CD1c-positive myeloid dendritic cell (primary cell): Measurements from ENCODE around the gene ARX.

ENCODE experiments used
- DNase-seq: peaks from one replicate; pipeline ENCODE4 v3.0.0-alpha.2; 2016; ENCODE audit errors: extremely low spot score

The ARX gene

DNA sequence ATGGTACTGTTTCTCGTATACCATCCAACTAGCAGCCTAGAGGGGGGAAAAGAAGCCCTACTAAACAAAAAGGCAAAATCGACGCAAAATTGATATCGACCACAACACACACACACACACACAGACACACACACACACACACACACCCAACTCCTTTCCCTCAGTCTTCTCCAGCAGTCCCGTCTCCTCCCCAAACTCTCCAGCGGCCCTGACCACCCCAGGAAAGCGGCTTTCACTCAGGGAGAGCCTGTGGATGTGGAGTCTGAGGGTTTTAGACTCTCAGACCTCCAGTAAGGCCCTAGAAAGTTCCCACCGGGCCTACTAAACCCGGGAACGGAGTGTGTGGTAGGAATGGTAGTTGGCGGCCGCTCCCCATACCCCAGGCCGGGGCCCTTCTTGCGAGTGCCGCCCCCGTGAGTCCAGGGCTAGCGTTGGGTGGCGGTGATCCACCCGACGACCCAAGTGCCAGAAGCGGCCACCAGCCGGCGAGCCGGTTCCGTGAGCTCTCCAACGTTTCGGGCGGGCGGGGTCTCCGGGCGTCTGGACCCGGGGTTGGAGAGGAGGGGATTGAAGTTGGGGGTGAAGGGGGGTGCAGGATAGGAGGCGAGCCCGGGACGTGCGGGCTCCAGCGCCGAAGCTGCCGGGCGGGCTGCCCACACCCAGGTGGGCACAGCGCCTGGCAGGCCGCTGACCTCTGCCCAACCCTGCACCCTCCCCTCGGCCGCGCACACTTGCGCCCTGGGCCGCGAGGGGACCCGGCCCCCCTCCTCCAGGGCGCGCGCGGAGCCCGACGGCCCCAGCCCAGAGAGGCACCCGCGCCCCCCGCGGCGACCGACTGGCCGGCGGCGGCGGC is 13.7 kb downstream of the ARX start:
- no peak for DNase-seq

DNA sequence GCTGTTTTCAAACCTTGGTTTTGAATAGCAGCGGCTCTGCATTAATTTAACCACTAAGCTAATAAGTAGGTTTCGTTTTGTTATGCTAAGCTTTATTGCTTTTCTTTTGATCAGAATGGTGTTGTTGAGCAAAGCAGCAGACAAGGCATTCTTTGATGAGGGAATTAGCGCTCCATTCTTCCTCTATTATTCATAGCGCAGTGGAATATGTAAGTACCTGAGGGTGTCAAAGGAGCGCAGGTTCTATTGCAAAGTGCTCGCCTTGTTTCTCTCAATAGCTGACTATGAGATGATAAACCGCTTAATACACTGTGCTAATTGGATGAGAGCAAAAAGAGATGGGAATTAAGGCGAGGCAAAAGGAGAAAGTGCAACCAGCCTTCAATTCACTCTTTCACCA is 16.3 kb downstream of the ARX start:
- no peak for DNase-seq

DNA sequence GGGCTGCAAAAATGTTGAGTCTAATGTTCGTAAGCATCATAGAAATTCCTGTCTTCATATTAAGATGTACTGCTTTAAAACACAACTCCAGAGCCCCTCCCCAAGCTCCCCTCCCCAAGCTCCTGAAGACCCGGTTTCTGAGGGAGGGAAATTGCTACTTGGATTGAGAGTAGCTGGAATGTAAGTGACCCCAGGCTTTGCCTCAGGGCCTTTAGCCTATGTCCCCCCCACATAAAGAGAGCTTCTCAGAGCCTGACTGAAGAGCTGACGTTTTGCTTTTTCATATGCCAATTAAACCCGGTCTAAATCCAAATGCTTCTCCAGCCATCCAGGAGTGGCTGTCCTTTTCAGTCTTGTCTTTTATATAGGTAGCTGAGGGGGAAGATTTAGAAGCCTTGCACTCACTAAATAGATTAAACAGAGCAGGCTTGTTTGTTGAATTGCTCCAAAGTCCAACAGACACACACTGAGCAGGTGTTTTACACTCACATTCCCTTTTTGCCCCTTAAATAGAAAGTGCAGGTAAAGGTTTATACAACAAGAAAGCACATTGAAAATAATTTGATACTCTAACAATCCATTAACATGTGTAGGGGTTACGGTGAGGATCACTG is 19.6 kb downstream of the ARX start:
- no peak for DNase-seq

DNA sequence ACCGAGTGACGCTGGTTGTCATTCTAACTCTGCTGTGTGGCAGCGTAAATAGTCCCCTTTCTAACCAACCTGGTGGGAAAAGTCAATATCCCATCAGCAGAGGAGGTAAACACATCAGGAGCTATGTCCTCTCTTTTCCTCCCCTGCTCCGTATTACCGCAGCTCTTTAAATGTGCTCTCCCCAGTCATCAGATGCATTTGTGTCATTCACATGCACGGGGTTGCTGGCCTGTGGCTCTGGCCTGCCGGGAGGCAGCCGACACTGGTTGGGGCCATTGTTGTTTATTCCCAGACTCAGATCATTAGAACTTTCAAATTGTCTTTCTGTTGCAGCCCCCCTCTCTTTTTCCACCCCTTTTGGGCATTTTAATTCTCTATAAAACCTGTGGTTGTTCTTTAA is 21.9 kb downstream of the ARX start:
- no peak for DNase-seq

DNA sequence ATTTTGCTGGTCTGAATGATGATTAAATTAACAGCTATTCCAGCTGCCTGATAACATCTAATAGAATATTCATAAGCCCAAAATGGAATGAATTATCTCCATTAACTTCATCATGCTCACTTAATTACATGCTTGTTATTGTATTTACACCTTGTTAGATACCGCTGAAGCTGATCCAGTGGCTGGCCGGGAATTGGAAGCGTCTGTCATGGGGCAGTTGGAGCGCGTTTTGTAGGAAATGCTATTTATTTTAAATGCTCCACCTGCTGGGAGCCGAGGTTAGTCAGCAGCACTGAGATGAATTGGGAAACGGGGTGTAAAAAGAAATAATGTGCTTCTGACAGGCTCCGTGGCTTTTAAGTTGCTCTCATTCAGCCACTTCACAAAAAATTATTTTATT is 25.2 kb downstream of the ARX start:
- no peak for DNase-seq

DNA sequence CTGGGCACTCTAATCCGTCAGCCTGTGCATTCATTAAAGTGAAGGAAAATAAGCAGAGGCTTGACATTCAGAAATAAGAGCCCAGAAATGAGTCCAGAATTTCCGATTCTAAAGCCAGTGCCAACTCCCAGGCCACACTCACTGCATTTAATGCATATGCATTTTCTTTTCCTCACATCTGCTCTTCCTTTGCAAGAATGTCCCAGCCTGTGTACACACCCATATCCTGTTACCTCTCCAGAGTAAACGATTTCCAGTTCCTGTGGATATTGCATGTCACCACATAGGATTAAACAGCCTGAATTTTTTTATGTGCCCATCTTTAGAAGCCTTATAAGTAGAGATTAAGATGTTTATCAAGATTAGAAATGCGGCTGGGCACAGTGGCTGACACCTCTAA is 27.5 kb downstream of the ARX start:
- no peak for DNase-seq

DNA sequence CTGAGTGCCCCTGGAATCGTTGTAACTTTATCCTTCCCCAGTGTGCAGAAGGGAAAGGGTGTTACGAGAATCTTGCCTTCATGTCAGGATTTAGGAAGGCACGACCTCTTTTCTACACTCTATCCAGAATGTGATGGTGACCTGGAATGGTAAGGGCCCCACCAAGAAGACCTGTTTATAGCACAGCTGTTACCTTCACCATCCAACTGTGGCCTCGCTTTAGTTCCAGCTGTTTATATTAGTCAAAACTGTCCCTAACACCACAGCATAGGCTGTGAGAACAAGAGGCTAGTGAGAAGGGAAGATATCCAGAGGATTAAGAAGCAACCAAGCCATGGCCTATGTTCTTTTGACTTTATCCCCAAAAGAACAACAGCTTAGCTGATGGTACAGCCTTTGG is 28.0 kb downstream of the ARX start:
- no peak for DNase-seq

DNA sequence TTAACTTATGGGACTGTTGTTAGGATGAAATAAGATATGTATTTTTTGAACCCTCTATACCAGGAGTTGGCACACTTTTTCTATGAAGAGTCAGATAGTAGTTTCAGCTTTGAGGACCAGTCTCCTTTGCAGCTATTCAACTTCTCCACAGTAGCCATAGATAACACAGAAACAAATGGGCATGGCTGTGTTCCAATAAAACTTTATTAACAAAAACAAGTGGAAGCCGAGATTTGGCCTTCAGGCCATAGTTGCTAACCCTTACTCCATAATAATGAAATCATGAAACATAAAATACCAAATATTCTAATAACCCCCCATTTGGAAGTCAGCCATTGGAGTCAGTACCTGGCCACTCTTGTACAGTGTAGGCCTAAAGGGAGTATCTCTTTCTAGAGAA is 30.6 kb downstream of the ARX start:
- no peak for DNase-seq

DNA sequence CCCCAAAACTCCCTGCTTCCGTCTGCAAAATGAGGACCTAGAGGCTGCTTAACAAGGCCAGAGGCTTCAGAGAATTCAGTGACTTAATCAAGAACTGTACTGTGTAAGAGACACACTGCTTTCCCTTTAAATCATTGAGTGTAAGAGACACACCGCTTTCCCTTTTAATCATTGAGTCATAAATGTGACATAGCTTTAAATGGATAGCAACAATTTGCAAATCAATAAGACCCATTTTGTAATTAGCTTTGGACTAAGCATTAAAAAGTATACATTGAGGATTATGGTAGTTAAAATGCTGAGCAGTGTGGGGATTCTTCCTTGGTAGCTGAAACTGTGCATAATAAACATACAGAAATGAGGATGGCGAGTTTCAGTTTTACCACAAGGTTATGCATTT is 31.8 kb downstream of the ARX start:
- DNase-seq = no peak

DNA sequence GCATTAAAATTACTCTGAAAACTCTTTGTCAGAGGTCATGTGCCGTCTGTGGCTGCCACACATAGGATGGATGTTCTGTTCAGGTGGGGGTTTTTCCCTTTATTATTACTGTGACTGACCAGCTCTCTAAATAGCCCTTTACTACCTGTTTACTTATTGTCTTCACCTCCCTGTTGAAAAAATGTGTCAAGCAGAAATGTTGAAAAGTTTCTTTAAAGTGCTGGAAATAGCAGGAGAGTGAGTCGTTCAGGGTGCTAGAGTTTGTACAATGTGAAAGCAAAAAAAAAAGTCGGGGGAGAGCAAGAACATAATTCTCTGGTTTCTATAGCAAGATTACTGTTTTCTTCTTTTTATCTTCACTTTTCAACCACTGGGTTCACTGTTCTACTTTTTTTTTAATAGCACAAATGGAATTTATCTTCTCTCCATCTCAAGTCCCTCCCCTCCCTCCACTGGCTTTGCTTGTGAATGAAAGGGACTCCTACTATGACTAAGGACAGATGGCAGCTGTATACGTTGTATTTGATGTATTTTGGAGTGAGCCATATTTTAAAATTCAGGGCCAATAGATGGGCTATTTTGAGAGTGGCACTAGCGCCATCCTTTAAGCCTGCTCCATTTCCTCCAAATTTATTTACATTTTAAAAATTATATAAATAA is 33.3 kb downstream of the ARX start:
- no peak for DNase-seq

DNA sequence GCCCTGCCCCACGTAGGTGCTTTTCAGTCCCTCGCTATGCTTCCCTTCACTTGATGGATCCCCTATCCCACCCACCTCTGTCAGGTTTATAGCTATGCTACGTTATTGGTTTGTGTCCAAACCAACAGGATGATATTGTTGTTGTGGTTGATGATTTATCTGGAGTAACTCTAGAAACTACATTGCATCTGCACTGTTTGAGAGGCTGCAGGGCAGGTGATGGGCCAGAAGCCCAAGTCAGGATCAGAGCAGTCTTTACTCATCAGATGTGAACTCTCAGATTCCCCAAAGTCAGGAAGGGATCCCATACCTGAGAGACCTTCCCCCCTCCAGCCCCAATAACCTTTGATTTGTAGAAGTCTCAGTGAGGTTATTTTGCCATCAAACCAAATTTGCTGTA is 34.7 kb downstream of the ARX start:
- DNase-seq = no peak

DNA sequence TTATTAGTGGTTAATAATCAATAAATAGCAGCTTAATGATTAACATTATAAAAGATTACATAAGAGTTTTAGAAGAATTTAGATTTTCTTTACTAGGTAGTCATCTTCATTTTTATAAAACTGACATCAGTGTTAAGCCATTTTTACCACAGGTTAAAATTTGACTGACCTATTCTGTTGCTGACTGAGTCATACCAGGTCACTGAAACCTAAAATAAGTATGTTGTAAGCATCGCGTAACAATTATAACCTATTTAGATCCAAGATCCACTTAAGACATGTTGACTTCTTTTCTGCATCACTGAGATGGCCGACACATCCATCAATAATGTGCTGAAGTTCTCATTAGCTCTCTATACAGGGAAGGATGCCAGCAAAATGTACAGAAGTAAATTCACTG is 36.7 kb downstream of the ARX start:
- no peak for DNase-seq

DNA sequence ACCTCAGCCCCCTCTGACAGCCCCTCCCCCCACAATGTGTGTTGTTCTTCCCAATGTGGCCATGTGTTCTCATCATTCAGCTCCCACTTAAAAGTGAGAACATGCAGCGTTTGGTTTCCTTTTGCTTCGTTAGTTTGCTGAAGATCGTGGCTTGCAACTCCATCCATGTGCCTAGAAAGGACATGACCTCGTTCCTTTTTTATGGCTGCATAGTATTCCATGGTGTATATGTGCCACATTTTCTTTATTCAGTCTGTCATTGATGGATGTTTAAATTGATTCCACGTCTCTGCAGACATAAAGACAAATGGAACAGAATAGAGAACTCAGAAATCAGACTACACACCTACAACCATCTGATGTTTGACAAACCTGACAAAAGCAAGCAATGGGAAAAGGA is 46.0 kb downstream of the ARX start:
- DNase-seq = no peak

DNA sequence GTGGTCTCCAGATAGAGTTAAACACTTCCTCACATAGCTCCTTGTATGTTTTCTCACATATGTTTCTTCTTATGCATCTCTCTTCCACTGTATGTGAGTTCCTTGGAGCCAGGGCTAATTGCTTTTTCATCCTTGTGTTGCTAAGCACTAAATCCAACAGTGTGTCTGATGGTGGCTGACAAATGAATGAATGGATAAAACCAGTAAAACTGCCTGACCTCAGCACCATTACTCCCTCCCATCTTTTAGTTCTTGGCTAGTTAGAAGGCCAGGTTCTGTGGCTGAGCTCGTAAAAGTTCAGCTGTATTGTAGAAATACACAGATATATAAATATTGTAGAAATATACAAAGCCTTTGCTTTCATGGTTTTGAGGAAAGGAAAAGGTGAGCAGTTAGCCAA is 50.4 kb downstream of the ARX start:
- DNase-seq = no peak

DNA sequence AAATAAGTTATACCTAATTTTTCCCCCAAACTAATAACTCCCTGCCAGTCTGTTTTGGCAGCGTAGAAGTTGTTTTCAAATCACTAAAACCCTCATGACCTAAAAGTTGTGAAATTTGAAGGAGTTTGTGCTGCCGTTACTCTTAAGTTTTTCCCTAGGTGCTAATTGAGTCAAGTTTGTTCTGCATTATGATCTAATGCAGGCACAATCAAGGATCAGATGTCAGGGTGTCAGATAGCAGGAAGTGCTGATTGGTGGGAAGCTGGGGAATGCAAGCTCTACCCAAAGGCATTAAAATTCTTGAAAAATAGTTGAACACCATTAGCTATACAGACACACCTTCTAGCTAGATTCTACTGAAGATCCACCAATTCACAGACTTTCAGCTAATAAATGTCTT is 51.9 kb downstream of the ARX start:
- DNase-seq = no peak

DNA sequence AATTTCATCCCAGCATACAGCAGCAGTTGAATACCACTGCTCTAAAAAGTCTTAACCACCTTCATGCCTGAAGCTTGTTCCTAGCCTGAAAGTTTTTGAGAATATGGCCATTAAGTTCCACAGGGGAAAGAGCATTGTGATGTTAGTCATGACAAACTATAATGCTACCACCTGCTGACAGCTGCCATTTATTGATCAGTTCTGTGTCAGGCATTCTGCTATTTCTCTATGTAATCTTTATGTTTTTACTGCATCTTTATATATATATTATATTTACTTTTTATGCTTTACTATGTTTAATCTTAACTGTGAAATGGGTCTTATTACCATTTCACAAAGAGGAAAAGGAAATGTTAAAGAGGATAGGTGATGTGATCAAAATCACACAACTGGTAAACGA is 54.0 kb downstream of the ARX start:
- DNase-seq = no peak

DNA sequence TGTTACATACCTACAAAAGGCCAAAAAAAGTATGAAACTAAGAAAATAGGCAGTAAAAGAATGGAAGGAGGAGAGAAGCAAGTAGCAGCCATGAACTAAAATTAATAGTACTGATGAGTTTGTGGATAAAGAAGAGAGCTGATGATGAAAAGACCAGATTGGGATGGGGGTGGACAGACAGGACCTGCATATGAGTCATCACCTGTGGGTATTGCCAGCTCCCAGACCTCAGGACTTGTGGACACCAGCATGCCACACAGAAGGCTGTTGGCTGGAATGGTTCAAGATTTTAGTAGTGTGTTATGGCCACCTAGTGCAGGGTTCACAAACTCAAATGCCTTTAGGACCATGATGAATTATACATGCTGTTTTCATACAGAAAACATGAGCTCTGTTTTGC is 58.9 kb downstream of the ARX start:
- DNase-seq = no peak

DNA sequence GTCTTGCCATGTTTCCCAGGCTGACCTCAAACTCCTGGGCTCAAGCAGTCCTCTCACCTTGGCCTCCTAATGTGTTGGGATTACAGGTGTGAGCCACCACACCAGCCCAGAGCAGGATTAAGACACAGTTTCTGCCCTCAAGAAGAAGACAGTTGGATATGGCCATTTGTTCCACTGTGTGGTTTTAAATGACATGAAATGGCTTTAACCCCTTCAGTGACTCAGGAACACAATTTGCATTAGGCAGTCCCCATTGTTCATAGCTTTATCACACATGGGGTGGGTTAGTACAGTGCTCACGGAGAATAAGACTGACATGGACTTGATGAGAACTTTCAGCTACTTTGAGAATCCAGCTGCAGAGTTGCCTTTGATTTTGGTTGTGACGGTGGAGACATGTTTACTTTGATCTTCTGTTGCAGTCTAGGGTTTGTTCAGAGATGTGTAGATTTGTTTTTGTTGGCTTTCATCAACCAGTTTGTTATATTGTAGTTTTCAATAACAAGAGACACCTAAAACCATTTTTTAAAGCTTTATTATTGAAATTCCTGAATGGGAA is 60.3 kb downstream of the ARX start:
- no peak for DNase-seq

DNA sequence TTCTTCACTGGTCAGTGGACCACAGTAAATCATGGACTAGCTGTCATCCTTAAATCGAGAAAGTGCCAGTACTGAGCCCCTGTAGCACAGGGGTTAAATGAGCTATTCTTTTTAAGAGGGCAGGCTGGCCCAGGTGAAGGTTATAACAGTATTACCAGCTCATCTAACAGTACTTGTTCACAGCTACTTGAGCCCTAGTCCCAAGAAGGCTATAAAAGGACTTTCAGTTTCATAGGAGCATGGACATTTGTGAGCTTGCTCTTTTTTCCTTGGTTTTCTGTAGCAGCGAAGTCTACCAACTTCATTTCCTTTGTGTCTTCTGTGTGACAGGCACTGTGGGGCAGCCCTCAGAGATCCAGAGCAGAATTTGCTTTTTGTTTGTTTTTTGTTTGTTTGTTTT is 61.0 kb downstream of the ARX start:
- no peak for DNase-seq
